Neural progenitor cell (in vitro differentiated cells): ENCODE data around the gene EXD3. TPM values are rescaled to one million over a fixed set of nuclear protein-coding genes. Genes with fewer than 3 reads are reported as not detected.

ENCODE experiments used
- DNase-seq: peaks from one replicate; pipeline ENCODE4 v3.0.0-alpha.2; 2016; ENCODE audit warnings: low spot score
- H2AFZ ChIP-seq: fragments of 200-600 bp; sonication (generic); replicated peaks from 2 replicates; pipeline ENCODE4 v1.6.1; 2016; ENCODE audit warnings: antibody characterized with exemption
- H3F3A ChIP-seq: fragments of 200-600 bp; sonication (generic); 2 replicates; pipeline ENCODE4 v1.6.1; 2016; ENCODE audit warnings: antibody characterized with exemption, low read depth
- H3K27ac ChIP-seq: fragments of 200-600 bp; sonication (generic); 2 replicates; pipeline ENCODE4 v1.5.1; 2016; ENCODE audit warnings: mild to moderate bottlenecking
- H3K27me3 ChIP-seq: fragments of 200-600 bp; sonication (generic); 2 replicates; pipeline ENCODE4 v1.6.1; 2016; ENCODE audit warnings: mild to moderate bottlenecking, moderate library complexity
- H3K36me3 ChIP-seq: fragments of 200-600 bp; sonication (generic); 2 replicates; pipeline ENCODE4 v1.5.1; 2016
- H3K4me1 ChIP-seq: fragments of 200-600 bp; sonication (generic); 2 replicates; pipeline ENCODE4 v1.6.1; 2016; ENCODE audit warnings: mixed run types
- H3K4me2 ChIP-seq: fragments of 200-600 bp; sonication (generic); 2 replicates; pipeline ENCODE4 v1.6.1; 2016
- H3K4me3 ChIP-seq: fragments of 200-600 bp; sonication (generic); 2 replicates; pipeline ENCODE4 v1.5.1; 2016
- H3K79me2 ChIP-seq: fragments of 200-600 bp; sonication (generic); 2 replicates; pipeline ENCODE4 v1.6.1; 2016; ENCODE audit warnings: low read depth
- H3K9ac ChIP-seq: fragments of 200-600 bp; sonication (generic); 2 replicates; pipeline ENCODE4 v1.6.1; 2016
- H3K9me3 ChIP-seq: fragments of 200-600 bp; sonication (generic); 2 replicates; pipeline ENCODE4 v1.5.1; 2016; ENCODE audit warnings: low read depth
- H4K20me1 ChIP-seq: fragments of 200-600 bp; sonication (generic); 2 replicates; pipeline ENCODE4 v1.6.1; 2016; ENCODE audit warnings: low read depth
- H3K27ac Mint-ChIP-seq: 3 replicates; pipeline ENCODE4 v1.8.0; 2021; ENCODE audit warnings: mixed read lengths
- H3K27me3 Mint-ChIP-seq: 2 replicates; pipeline ENCODE4 v1.8.0; 2022; ENCODE audit warnings: low read depth, mild to moderate bottlenecking, inconsistent platforms, moderate library complexity, mixed read lengths; ENCODE audit not compliant: insufficient read depth
- H3K36me3 Mint-ChIP-seq: 3 replicates; pipeline ENCODE4 v1.8.0; 2021; ENCODE audit warnings: mixed read lengths
- H3K4me1 Mint-ChIP-seq: 3 replicates; pipeline ENCODE4 v1.8.0; 2021; ENCODE audit warnings: mixed read lengths
- H3K4me3 Mint-ChIP-seq: 3 replicates; pipeline ENCODE4 v1.8.0; 2021; ENCODE audit warnings: mild to moderate bottlenecking, moderate library complexity, mixed read lengths
- H3K9me3 Mint-ChIP-seq: 3 replicates; pipeline ENCODE4 v1.8.0; 2020; ENCODE audit warnings: mixed read lengths
- CTCF ChIP-seq: fragments of 200-600 bp; sonication (generic); IDR thresholded peaks from 2 replicates; pipeline ENCODE4 v1.5.1; 2017; ENCODE audit warnings: antibody characterized with exemption, mild to moderate bottlenecking
- EZH2 ChIP-seq: fragments of 200-600 bp; sonication (generic); IDR thresholded peaks from 2 replicates; pipeline ENCODE4 v1.6.1; 2017; ENCODE audit warnings: antibody characterized with exemption, mild to moderate bottlenecking, moderate library complexity
- EZH2phosphoT487 ChIP-seq: fragments of 200-600 bp; sonication (generic); IDR thresholded peaks from 2 replicates; pipeline ENCODE4 v1.6.1; 2017; ENCODE audit warnings: antibody characterized with exemption
- total RNA-seq: library from RNA; depleted of rRNA; stranded (reverse); fragments of >200 nt; gene quantifications from 2 replicates; pipeline ENCODE4 v1.2.3, GENCODE V29; 2015; ENCODE audit warnings: low replicate concordance

EXD3 gene
- total RNA-seq, 1 donor from 2014 or later = 4.7 TPM

DNA sequence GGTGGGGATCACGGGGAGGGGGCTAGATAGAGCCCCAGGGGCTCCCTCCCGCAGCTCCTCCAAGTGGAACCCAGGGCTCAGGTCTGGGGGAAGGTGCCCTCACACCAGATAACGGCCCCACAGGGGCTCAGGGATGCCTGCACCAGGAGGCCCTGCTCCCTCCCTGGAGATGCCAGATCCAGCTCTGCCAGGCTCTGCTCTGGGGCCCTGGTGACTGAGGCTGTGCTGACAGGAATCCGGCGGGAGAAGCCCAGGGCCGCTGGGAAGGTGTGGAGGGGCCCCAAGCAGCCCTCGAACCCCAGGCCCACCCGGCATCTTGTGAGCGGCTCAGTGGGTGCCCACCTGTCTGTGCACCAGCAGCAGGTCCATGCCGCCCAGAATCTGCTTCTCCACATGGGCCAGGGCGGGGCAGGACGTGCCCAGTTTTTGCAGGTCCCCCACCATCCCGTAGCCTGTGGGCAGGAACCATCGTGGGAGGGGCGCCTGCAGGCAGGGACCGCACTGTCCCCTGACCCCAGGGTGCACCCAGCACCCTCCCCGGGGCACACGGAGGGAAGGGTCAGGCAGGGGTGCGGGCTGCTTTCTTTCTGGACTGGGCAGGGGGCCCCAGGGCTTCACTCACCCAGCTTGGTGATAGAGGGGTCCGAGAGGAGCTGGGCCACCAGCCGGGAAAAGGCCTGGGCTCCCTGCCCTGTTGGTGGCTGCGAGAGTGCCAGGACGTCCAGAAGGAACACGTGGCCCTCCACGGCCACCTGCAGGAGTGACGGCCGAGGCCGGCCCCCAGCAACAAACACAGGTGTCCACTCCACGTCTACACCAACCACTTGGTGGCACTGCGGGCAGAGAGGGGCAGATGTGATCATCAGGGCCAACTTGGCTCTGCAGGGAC lies 72.0 kb downstream of the EXD3 start:
- H3K27ac ChIP-seq = no peak overlapping the region
- H3K79me2 ChIP-seq = no peaks in the 10 kb centered on the region
- no peak for DNase-seq
- Mint-ChIP-seq H3K27me3 (no peaks in the 10 kb centered on the region), H3K4me3 (no peak overlapping the region), H3K27ac (no peak overlapping the region), H3K4me1 (no peaks in the 10 kb centered on the region), H3K36me3 (peaks cover 10% of the 10 kb centered on the region), H3K9me3 (peaks cover 11% of the 10 kb centered on the region)
- no peak overlapping the region for H3K4me2 ChIP-seq
- H3K4me1 ChIP-seq = no peaks in the 10 kb centered on the region
- H3K9me3 ChIP-seq = peaks cover 3% of the 10 kb centered on the region
- no peak overlapping the region for H3K9ac ChIP-seq
- H2AFZ ChIP-seq = no peak overlapping the region
- H3K36me3 ChIP-seq = no peaks in the 10 kb centered on the region
- H3F3A ChIP-seq = no peaks in the 10 kb centered on the region
- H3K4me3 ChIP-seq = no peak overlapping the region
- H4K20me1 ChIP-seq = no peaks in the 10 kb centered on the region
- no peak for TF ChIP-seq EZH2
- TF ChIP-seq EZH2phosphoT487 = no peak
- no peak for TF ChIP-seq CTCF
- H3K27me3 ChIP-seq = no peaks in the 10 kb centered on the region

DNA sequence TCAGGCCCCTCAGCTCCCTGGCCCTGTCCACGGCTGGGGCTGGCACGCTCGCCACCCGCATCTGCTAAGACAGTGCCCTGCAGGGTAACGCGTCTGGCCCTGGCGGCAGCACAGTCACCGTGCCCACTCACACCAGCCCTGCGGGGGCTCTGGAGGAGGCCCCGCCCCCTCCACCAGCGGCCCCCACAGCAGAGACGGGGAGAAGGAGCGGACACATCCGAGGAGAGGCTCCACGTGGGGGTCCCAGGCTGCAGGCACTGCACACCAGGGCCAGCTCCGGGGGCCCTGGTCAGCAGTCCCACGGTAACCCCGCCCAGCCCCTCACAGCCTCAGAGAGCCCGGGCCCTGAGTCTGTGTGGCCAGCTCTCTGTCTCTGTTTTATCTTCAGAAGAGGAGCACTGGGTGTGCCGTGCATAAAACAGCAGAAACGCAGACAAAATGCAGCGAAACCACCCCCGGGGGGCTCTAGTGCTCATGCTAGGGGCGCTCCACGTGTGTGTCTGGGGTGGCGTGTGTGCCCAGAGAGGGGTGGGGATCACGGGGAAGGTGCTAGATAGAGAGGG lies 73.4 kb downstream of the EXD3 start:
- no peak overlapping the region for H3K4me3 Mint-ChIP-seq
- Histone ChIP-seq H3K4me2 (no peak overlapping the region), H3K27me3 (no peaks in the 10 kb centered on the region), H2AFZ (no peak overlapping the region), H3K9ac (no peak overlapping the region), H3K79me2 (no peaks in the 10 kb centered on the region), H3K36me3 (no peaks in the 10 kb centered on the region), H3K9me3 (peaks cover 3% of the 10 kb centered on the region), H4K20me1 (no peaks in the 10 kb centered on the region), H3F3A (no peaks in the 10 kb centered on the region), H3K27ac (no peak overlapping the region), H3K4me3 (no peak overlapping the region), H3K4me1 (no peaks in the 10 kb centered on the region)
- no peak for TF ChIP-seq EZH2phosphoT487
- no peaks in the 10 kb centered on the region for H3K4me1 Mint-ChIP-seq
- H3K9me3 Mint-ChIP-seq = peaks cover 13% of the 10 kb centered on the region
- no peaks in the 10 kb centered on the region for H3K27me3 Mint-ChIP-seq
- H3K27ac Mint-ChIP-seq = no peak overlapping the region
- peaks cover 16% of the 10 kb centered on the region for H3K36me3 Mint-ChIP-seq
- no peak for DNase-seq

- Mint-ChIP-seq H3K9me3 (peaks cover 20% of the 10 kb centered on the region), H3K4me3 (no peak overlapping the region), H3K36me3 (peaks cover 21% of the 10 kb centered on the region), H3K27ac (no peak overlapping the region), H3K27me3 (no peaks in the 10 kb centered on the region), H3K4me1 (no peaks in the 10 kb centered on the region)
- H3K79me2 ChIP-seq = no peaks in the 10 kb centered on the region
- H3K27me3 ChIP-seq = no peaks in the 10 kb centered on the region
- no peak overlapping the region for H2AFZ ChIP-seq
- H3F3A ChIP-seq = no peaks in the 10 kb centered on the region
- H3K9ac ChIP-seq = no peak overlapping the region
- H3K36me3 ChIP-seq = no peaks in the 10 kb centered on the region
- H3K27ac ChIP-seq = no peak overlapping the region
- H3K4me2 ChIP-seq = no peak overlapping the region
- no peaks in the 10 kb centered on the region for H4K20me1 ChIP-seq
- peaks cover 3% of the 10 kb centered on the region for H3K9me3 ChIP-seq
- no peak for DNase-seq
- TF ChIP-seq EZH2phosphoT487 (no peak), CTCF (no peak), EZH2 (no peak)
- no peak overlapping the region for H3K4me3 ChIP-seq
- no peaks in the 10 kb centered on the region for H3K4me1 ChIP-seq
These were observed 74.0 kb downstream of the EXD3 start for GRCh38 chr9:137348769-137349470.
